OCI-LY3 (cell line): Measurements from ENCODE around the gene NDUFAF5.
A peak's percentile ranks its signal among the peaks of the same experiment; 100 is the strongest.

Experiments used
- H2AFZ ChIP-seq: fragments of 200-600, 300-600 bp; shearing (Covaris generic); 2 replicates; pipeline ENCODE4 v1.6.0; 2014; ENCODE audit warnings: antibody characterized with exemption, low read depth, low read length
- H3K27ac ChIP-seq: fragments of 200-600, 300-600 bp; sonication (generic); 2 replicates; pipeline ENCODE4 v1.5.1; 2014; ENCODE audit warnings: mild to moderate bottlenecking, low read length, moderate library complexity, mixed read lengths
- H3K27me3 ChIP-seq: fragments of 200-600, 300-600 bp; sonication (generic); 2 replicates; pipeline ENCODE4 v1.6.1; 2014; ENCODE audit warnings: low read depth, low read length, mixed read lengths
- H3K36me3 ChIP-seq: fragments of 200-600, 300-600 bp; sonication (generic); replicated peaks from 2 replicates; pipeline ENCODE3; 2014; ENCODE audit warnings: low read depth, low read length, mixed read lengths
- H3K4me1 ChIP-seq: fragments of 300-600, 200-600 bp; sonication (generic); 2 replicates; pipeline ENCODE4 v1.6.1; 2014; ENCODE audit warnings: low read length, mixed read lengths
- H3K4me2 ChIP-seq: fragments of 200-600, 300-600 bp; sonication (generic); 2 replicates; pipeline ENCODE4 v1.6.1; 2014; ENCODE audit warnings: low read length, mixed read lengths
- H3K4me3 ChIP-seq: fragments of 300-600, 200-600 bp; sonication (generic); 2 replicates; pipeline ENCODE4 v1.5.1; 2014; ENCODE audit warnings: antibody characterized with exemption, mild to moderate bottlenecking, low read length, moderate library complexity
- H3K79me2 ChIP-seq: fragments of 300-600, 200-600 bp; shearing (Covaris generic); 2 replicates; pipeline ENCODE4 v1.6.1; 2014; ENCODE audit warnings: mild to moderate bottlenecking, low read length, mixed read lengths
- H3K9ac ChIP-seq: fragments of 300-600, 200-600 bp; shearing (Covaris generic); 2 replicates; pipeline ENCODE4 v1.6.0; 2014; ENCODE audit warnings: mild to moderate bottlenecking, low read length, moderate library complexity
- H3K9me3 ChIP-seq: fragments of 200-600, 300-600 bp; shearing (Covaris generic); 2 replicates; pipeline ENCODE4 v1.6.1; 2014; ENCODE audit warnings: low read length, mixed read lengths; ENCODE audit not compliant: insufficient read depth
- H4K20me1 ChIP-seq: fragments of 200-600, 300-600 bp; sonication (generic); 2 replicates; pipeline ENCODE4 v1.6.1; 2016; ENCODE audit warnings: low read length, mixed read lengths; ENCODE audit not compliant: insufficient read depth
- EZH2phosphoT487 ChIP-seq: fragments of 200-600 bp; shearing (Covaris generic); IDR thresholded peaks from 2 replicates; pipeline ENCODE4 v1.6.1; 2018; ENCODE audit warnings: antibody characterized with exemption, mixed run types, low read depth
- TF ChIP-seq, protein P1 (sequence below): fragments of 200-600, 300-600 bp; sonication (generic); IDR thresholded peaks from 2 replicates; pipeline ENCODE4 v1.5.1; 2014; ENCODE audit warnings: antibody characterized with exemption, low read length, low read depth

Gene NDUFAF5

DNA sequence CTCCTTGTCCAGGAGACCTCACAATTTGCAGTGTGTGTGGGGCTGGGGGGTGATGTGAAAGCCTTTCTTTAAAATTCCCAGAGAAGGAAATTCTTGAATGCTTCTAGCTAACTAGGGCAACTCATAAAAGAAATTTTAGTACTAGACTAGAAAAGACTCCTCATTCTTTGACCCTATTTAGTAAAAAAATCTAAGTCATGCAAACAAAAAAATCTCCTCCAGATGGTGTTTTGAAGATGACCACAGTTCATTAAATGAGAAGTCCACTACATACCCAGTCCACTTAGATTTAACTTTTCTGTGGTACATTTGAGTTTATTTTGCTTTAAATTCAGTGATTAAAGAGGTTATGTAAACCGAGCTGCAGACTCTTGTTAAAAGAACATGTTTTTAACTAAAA, 67.5 kb downstream of the NDUFAF5 start:
- no peaks in the 10 kb centered on the region for H4K20me1 ChIP-seq
- no peak overlapping the region for H3K4me3 ChIP-seq
- H3K4me2 ChIP-seq, result no peak overlapping the region
- H2AFZ ChIP-seq, result no peak overlapping the region
- no peaks in the 10 kb centered on the region for H3K79me2 ChIP-seq
- peaks cover 8% of the 10 kb centered on the region for H3K4me1 ChIP-seq
- no peak for TF ChIP-seq EZH2phosphoT487
- TF ChIP-seq, protein P1, sequence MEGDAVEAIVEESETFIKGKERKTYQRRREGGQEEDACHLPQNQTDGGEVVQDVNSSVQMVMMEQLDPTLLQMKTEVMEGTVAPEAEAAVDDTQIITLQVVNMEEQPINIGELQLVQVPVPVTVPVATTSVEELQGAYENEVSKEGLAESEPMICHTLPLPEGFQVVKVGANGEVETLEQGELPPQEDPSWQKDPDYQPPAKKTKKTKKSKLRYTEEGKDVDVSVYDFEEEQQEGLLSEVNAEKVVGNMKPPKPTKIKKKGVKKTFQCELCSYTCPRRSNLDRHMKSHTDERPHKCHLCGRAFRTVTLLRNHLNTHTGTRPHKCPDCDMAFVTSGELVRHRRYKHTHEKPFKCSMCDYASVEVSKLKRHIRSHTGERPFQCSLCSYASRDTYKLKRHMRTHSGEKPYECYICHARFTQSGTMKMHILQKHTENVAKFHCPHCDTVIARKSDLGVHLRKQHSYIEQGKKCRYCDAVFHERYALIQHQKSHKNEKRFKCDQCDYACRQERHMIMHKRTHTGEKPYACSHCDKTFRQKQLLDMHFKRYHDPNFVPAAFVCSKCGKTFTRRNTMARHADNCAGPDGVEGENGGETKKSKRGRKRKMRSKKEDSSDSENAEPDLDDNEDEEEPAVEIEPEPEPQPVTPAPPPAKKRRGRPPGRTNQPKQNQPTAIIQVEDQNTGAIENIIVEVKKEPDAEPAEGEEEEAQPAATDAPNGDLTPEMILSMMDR, result no peak
- H3K36me3 ChIP-seq, result no peaks in the 10 kb centered on the region
- no peaks in the 10 kb centered on the region for H3K9me3 ChIP-seq
- peaks cover 31% of the 10 kb centered on the region for H3K27me3 ChIP-seq
- no peak overlapping the region for H3K9ac ChIP-seq
- H3K27ac ChIP-seq, result no peak overlapping the region

DNA sequence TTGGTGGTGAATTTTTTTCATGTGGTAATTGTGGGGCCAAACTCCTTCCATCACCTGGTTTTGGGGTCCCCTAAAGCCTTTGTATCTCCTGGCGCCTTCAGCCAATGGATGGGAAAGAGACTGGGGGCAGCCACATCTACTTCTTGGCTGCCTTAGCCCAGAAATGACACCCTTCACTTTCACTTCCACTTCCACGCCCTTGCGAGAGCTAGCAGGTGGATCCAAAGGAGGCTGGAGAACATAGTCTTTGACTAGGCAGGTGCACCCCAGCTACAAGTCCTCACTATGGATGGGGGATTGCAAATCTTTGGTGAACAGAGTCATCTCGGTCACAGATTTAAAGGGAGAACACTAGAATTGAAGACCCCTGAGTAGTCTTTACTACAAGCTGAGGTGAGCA, 70.8 kb downstream of the NDUFAF5 start:
- H3K27me3 ChIP-seq, result peaks cover 22% of the 10 kb centered on the region
- H3K9me3 ChIP-seq, result no peaks in the 10 kb centered on the region
- no peak overlapping the region for H3K27ac ChIP-seq

DNA sequence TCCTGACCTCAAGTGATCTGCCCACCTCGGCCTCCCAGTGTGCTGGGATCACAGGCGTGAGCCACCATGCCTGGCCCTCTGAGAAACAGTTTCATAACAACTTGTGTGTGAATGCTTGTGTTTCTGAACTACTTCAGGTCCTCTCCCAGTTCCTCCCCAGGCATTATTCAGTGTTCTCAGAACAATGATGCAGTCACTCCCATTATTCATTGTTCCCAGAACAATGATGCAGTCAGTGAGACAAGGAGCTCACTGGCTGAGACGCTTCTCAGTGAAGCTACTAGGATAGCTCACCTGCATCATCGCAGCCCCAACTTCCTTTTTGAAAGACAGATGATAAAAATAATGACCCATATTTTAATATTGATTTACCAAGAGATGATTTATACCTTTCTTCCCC, 71.5 kb downstream of the NDUFAF5 start:
- Histone ChIP-seq H4K20me1 (no peaks in the 10 kb centered on the region), H3K9me3 (no peaks in the 10 kb centered on the region), H3K36me3 (no peaks in the 10 kb centered on the region), H3K9ac (no peak overlapping the region), H3K27me3 (peaks cover 17% of the 10 kb centered on the region), H3K79me2 (no peaks in the 10 kb centered on the region), H3K4me3 (no peak overlapping the region), H3K27ac (no peak overlapping the region), H2AFZ (no peak overlapping the region), H3K4me1 (peaks cover 8% of the 10 kb centered on the region), H3K4me2 (no peak overlapping the region)
- TF ChIP-seq, protein P1, result no peak
- no peak for TF ChIP-seq EZH2phosphoT487

More for the DNA sequence above, 70.8 kb downstream of the NDUFAF5 start:
- no peak overlapping the region for H3K9ac ChIP-seq
- H2AFZ ChIP-seq, result no peak overlapping the region
- no peak overlapping the region for H3K4me3 ChIP-seq
- peak overlapping the region; percentile 23 for H3K4me2 ChIP-seq
- H3K4me1 ChIP-seq, result peaks cover 8% of the 10 kb centered on the region
- H4K20me1 ChIP-seq, result no peaks in the 10 kb centered on the region
- no peaks in the 10 kb centered on the region for H3K36me3 ChIP-seq
- H3K79me2 ChIP-seq, result no peaks in the 10 kb centered on the region
- TF ChIP-seq, protein P1, result no peak
- TF ChIP-seq EZH2phosphoT487, result no peak

DNA sequence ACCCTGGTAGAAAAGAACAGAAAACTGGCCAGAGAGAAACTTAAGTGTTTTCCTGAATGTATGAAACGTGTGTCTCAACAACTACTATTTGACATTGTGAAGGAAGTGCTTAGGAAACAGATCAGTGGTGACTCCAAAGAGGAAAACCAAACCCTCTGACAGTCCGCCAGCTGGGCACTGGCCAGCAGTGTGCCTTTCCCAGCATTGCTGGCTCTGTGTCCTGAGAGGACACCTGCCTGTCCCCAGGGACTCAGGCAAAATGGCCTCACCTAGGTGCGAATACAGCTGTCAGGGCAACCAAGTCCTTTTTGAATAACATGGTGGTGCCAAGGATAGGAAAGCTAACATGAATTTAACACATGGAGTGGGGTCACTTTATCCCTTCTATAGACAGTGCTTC, 72.5 kb downstream of the NDUFAF5 start:
- no peak for TF ChIP-seq EZH2phosphoT487
- TF ChIP-seq, protein P1, result no peak

More for the DNA sequence above, 72.5 kb downstream of the NDUFAF5 start:
- Histone ChIP-seq H3K27me3 (peaks cover 8% of the 10 kb centered on the region), H3K27ac (no peak overlapping the region), H3K9ac (no peak overlapping the region), H3K36me3 (no peaks in the 10 kb centered on the region), H4K20me1 (no peaks in the 10 kb centered on the region), H3K4me2 (no peak overlapping the region), H3K4me3 (no peak overlapping the region), H2AFZ (no peak overlapping the region), H3K79me2 (no peaks in the 10 kb centered on the region), H3K9me3 (no peaks in the 10 kb centered on the region), H3K4me1 (peaks cover 8% of the 10 kb centered on the region)
